HG03439 (cell line): Measurements from ENCODE around the gene TOR3A.
"Not testable (repeated sequence)": the region's sequence is repeated elsewhere in the genome, so short reads cannot be mapped to it uniquely, and the experiment has no call there.

ENCODE experiments used
- ATAC-seq: cut with Tn5 transposase; IDR thresholded peaks from one replicate; pipeline ENCODE4 v1.9.1; 2021; ENCODE audit warnings: mild to moderate bottlenecking, moderate library complexity; ENCODE audit not compliant: unreplicated experiment

TOR3A gene, protein sequence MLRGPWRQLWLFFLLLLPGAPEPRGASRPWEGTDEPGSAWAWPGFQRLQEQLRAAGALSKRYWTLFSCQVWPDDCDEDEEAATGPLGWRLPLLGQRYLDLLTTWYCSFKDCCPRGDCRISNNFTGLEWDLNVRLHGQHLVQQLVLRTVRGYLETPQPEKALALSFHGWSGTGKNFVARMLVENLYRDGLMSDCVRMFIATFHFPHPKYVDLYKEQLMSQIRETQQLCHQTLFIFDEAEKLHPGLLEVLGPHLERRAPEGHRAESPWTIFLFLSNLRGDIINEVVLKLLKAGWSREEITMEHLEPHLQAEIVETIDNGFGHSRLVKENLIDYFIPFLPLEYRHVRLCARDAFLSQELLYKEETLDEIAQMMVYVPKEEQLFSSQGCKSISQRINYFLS

DNA sequence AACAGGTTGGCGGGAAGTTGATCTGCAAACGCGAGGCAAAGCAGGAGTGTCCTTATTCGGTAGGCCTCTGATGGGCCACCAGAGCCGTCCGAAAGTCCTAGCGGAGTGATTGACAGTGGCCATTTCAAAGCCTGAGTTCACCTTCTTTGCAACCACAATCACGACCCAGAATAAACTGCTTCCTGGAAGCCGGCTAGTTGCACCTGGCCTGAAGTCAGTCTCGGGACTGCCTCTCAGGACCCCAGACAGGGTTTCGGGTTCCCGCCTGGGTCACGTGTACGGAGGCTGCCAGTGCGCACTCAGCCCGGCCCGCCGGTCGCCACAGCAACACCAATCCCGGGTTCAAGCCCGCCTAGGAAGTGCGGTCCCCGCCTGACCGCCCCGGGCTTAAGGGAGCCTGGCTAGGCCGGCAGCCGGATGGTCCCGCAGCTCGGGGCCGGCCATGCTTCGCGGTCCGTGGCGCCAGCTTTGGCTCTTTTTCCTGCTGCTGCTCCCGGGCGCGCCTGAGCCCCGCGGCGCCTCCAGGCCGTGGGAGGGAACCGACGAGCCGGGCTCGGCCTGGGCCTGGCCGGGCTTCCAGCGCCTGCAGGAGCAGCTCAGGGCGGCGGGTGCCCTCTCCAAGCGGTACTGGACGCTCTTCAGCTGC is at the start of gene TOR3A:
Gene TOR3A (plus strand): TSS at position 384 of the 646 bp plus-strand sequence. CDS start 59 bp downstream, at position 443.
- ATAC-seq, result peak; percentile 84

DNA sequence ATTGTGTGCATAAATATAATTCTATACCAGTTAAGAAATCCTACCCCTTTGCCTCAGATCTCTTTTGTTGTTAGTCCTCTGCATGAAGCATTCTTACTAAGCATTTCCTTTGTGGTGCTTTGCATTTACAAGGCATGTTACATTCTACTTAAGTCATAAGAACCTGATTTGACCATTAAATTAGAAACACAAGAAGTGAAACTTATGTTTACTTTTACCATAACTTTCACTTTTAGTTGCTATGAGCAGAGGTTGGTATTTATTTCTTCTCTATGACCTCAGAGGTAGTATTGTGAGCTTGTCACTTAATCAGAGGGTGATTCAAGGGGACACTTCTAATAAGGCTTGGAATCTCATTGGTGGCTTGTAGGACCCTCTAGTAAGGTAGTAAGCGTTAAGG is 47.1 kb upstream of the TOR3A start:
- ATAC-seq, result peak; percentile 86

DNA sequence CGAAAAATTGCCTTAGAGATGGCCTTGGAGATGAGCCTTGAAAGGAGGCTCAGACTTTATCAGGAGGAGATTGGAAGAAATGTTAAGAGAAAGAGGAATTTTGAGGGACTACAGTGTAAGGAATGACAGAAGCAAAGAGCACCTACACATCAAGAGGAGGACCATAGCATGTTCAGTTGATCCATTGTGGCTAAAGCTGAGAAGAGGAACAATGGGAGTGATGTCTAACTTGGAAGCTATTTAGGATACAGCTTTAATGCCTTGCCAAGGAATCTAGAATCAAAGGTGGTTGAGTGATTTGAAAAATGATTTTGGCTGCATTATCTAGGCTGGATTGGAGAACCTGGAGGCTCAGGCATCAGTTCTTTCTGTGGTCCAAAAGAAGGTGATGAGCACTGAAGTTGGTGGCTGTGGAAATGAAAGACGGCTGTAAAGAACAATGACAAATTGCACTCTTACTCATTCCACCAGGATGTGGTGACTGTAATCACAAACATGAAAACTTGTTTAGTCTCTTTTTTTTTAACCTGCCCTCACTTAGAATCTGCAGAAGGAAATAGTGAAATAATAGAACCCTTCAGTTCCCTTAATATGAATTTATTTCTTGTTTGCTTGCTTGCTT is 44.9 kb upstream of the TOR3A start:
- no peak for ATAC-seq

DNA sequence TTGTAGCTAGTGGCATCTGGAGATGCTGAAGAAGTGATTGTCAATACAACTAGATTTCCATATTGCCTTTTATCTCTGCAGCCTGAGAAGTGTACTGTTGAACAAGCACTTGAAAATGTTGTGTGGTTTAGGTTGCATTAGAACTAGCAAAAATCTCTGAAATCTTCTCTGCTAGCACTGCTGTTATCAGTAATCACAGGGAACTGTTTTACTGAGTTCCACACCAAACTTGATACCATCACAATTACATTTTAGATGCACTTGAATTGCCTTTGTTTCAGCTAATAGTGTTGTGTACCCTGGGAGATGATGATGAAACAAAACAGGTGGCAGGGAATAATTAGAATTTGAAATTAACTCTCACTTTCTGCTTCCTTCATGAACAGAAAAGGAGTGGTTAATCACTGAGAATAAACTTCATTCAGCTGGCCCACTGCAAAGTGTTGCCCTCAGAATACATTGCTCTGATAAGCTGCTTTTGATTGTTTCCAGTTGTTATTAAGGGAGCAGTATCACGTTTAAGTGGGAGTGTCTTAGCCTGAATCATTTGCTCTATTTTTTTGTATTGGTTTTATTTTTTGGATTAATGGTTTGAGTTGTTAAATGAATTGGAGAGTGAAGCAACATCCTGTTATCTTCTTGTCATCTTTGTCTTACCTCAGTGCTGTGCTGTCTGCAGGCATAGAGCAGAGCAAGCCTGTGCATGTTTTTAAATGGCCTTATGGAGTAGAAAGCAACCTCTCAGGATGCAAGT is 43.2 kb upstream of the TOR3A start:
- no peak for ATAC-seq

DNA sequence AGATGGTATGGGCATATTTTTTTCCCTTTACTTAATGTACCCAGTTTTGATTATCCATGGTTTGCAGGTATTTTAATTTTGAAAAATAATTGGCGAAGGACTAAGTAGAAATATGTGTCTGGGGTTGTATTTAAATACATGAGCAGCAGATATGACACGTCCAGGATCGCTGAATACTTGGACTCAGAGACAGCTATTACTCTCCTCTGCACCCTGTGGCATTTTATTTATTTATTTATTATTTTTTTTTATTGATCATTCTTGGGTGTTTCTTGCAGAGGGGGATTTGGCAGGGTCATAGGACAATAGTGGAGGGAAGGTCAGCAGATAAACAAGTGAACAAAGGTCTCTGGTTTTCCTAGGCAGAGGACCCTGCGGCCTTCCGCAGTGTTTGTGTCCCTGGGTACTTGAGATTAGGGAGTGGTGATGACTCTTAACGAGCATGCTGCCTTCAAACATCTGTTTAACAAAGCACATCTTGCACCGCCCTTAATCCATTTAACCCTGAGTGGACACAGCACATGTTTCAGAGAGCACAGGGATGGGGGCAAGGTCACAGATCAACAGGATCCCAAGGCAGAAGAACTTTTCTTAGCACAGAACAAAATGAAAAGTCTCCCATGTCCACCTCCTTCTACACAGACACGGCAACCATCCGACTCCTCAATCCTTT is 42.2 kb upstream of the TOR3A start:
- not testable (repeated sequence) for ATAC-seq

DNA sequence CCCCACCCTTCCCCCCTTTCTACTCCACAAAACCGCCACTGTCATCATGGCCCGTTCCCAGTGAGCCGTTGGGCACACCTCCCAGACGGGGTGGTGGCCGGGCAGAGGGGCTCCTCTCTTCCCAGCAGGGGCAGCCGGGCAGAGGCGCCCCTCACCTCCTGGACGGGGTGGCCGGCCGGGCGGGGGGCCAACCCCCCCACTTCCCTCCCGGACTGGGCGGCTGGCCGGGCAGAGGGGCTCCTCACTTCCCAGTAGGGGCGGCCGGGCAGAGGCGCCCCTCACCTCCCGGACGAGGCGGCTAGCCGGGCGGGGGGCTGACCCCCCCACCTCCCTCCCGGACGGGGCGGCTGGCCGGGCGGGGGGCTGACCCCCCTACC is 41.7 kb upstream of the TOR3A start:
- ATAC-seq, result not testable (repeated sequence)

DNA sequence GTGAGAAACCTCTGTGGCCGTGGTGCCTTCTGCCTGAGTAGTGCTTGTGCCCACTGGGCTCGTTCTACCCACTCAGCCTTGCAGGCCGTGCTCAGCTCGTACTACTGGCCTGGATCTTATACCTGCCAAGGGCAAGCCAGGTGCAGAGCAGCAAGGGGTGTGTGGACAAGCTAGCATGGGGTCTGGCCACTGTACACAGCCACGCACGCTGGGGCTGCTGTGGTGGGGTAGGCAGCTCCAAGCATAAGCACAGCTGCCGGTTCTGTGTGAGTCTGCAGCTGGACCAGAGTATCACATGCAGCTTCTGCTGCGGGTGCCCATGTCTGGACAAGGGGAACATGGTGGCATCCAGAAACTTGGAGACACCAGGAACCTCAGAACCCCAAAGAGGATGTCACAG is 39.8 kb upstream of the TOR3A start:
- ATAC-seq, result no peak

DNA sequence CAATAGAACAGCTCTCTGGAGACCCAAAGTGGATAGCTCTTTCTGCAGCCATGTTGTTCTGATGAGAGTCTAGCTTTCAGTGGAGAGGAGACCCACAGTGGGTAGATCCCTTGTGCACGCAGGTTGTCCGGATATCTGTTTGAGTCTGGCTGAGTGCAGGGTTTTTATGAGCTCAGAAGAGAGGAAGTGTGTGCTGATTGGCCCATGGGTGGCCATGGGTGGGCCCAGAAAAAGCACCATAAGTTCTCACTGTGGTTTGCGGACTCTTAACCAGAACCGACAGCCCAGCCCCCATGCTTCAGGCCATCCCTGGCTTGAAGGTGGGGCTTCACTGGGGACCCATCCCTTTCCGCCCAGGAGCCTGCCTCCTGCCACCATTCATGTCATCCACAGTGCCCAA is 39.2 kb upstream of the TOR3A start:
- no peak for ATAC-seq

DNA sequence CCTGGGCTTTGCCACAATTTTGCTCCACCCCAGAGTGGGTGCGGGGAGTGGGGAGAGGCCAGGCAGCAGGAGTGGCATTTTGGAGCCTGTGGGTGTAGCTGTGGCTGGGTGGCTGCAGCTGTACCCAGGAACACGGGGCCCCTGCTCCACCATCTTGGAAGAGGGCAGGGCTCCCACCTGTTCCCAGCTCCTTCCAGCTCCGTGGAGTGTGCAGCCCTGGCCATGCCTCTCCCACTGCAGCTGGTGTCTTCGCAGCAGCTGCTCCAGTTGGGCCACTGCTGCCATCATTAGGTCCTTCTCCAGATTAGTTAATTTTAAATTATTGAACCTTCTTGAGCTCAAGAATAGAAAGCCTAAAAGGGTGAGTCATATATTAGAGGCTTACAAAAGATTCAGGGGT is 38.6 kb upstream of the TOR3A start:
- no peak for ATAC-seq

DNA sequence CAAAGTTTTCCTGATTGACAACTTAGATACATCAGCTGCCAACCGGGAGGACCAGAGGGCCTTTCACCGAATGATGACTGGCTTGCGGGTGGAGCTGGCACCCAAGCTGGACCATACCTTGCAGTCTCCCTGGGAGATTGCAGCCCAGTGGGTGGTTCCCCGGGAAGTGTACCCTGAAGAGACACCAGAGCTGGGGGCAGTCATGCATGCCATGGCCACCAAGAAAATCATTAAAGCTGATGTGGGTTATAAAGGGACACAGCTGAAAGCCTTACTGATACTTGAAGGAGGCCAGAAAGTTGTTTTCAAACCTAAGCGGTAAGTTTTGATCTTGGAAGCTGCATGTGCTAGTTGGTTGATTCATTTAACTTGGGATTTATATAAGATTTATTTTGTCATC is 38.0 kb upstream of the TOR3A start:
- no peak for ATAC-seq

DNA sequence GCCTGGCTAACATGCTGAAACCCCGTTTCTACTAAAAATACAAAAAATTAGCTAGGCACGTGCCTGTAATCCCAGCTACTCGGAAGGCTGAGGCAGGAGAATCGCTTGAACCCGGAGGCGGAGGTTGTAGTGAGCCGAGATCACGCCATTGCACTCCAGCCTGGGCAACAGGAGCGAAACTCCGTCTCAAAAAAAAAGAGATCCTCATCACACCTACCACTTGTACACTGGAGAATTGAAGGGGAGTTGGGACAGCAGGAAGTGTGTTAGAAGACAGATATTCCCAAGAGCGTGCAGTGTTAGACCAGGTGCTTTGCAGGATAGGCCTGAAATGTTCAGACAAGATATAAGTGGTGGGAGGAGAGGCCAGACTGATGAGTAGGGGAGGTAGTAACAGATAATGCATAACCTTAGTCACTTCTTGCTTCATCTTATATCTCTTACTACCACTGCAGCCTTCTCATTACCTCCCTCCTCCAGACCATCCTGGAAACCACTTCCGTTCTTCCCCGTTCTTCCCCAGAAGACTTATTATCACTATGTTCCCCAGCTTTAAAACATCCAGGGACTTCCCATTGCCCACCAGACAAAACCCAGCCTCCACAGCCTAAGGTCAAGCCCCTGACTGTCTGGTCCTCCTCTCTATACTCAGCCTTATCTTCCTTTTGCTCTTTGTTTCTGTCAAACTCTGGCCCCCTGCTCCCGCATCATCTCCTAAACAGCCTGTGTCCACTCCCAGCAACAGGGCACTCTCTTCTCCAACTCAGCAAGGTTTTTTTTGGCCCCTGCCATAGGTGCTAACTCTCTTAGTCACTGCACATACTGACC is 34.8 kb upstream of the TOR3A start:
- no peak for ATAC-seq

DNA sequence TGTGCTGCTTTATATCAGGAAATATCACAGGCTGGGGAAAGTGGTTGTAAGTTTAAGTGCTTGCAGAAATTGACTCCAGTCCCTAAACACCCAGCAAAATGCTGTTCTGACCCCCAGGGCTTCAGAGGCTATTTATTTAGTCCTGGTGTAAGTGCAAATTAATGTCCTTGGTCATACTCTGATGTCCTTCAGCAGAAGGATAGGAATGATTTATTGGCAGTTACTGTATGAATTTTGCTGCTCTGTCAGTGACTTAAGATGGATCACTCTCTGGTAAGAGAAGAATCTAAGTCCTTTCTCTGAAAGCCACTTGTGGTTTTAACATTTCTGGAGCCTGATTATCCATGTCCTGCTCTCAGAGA is 34.3 kb upstream of the TOR3A start:
- ATAC-seq, result no peak

DNA sequence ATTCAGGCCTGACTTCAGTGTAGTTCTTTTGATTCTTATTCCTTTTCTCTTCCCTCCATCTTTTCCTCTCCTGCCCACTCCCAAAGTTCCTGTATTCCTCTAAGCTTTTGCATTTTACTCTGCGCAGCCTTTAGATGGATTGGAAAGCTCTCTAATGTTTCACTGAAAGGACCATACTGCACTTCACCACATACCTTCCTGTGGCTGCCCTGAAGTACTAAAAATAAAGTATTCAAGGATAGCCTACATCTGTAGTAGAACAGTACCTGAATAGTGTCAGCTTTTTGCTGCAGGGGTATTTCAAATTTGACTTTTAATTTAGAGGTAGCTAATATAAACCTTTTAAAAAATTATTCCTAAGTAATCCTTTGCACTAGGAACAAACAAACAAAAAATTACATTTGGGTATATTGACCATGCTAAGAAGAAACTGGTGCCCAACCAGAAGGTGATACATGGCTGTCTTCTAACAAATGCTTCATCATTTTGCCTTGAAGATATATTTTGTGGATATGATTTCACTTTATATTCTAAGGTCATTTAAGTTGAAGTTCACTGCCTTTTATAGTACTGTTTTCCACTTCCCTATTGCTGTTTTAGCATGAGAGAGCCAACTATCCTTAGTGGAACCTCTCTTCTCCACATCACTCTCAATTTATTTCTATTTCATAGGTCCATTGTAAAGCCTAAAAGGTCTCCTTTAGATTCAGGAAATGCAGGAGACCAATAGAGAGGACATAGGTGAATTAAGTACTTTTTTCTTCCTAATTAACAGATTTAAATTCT is 33.3 kb upstream of the TOR3A start:
- ATAC-seq, result no peak

DNA sequence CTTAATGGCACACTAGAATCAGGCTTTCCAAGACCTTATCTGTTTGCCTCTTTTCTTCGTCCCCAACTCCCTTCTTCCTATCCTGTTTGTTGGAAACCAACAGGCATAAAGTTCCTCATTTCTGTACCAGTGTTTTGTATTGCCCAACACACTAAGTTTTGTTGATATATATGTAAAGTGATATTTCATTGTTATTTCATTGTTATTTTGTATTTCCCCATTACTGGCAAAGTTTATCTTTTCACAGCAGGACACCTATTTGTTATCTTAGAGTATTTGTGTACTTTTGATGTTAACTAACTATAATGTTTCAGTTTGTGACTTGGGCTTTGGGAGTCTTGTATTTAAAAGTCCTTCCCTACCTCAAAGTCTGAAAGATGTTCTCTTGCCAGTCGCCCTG is 29.1 kb upstream of the TOR3A start:
- ATAC-seq, result no peak

DNA sequence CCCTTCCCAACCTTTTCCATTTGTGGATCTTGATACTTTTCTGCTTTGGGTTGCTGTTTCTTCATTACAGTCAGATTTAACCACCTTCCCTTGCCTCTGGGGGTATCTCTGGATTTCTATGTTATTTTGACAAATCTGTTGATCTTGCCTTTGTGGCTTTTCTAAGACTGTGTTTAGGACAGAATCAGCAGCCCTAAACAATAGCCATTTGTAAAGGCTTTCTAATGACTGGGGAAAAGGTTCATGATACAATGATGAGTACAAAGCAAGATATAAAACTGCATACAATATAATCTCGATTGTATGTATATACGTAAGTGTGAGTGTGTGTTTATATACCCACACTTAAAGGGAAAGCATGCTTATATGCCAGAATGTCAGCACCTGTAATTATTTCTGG is 28.4 kb upstream of the TOR3A start:
- no peak for ATAC-seq

DNA sequence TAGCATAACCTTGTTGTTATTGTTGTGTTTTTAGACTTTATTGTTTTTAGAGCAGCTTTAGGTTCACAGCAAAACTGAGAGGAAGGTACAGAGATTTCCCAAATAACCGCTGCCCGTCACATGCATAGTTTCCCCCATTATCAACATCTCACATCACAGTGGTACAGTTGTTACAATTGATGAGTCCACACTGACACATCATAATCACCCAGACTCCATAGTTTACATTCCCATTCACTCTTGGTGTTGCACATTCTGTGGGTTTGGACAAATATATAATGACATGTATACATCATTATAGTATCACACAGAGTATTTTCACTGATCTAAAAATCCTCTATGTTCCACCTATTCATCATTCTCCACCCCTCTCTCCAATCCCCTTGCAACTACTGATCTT is 25.9 kb upstream of the TOR3A start:
- ATAC-seq, result no peak

DNA sequence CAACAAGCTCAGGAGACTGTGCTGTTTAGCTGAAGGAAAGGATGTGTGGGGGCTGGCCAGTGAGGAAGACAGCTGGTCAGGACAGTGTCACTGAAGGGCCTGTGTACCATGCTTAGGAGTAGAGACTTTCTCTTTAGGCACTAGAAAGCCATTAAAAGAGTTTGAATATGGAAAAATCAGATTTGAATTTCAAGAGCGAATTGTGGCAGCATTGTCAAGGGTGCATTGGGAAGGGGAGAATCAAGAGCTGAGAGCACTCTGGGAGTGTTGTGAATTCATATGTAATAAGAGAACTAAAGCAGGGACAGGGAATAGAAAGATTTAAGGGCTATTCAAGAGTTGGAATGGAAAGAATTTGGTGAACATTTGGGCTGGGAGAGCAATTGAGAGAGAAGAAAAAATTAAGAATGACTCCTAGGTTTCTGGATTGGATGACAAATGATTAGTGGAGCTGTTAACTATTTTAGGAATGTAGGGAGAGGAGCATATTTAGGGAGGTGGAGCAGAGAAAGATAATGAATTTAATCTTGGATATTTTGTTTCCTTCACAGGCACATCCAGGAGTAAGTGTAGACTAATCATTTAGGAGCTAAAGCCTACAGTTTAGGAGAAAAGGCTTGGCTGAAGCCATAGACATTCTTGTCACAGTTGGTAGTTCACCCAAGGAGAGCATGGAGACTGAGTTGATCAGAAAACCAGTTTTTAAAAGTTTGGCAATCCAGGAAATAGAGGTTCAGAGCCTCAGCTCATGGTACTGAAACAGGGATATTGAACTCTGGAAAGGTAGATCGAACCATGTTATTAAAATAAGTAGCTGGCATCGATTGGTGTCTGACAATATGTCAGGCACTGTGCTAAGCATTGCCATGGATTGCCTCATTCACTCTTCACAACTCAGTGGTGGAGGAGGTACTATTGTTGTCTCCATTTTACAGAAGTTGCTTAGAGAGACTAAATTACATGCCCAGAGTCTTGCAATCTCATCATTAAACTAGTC is 23.1 kb upstream of the TOR3A start:
- ATAC-seq, result no peak
